ENCODE data around the gene VEGFA. TPM values are rescaled to one million over a fixed set of nuclear protein-coding genes. Genes with fewer than 3 reads are reported as not detected.
A peak's percentile ranks its signal among the peaks of the same experiment; 100 is the strongest.

Gene VEGFA
- total RNA-seq, 8 experiments from 2014 or later, result 19.9 to 266 (median 164) TPM

GRCh38 chr6:43764772-43765171 lies 5.2 kb upstream of the VEGFA start:
- Histone ChIP-seq H3K4me1 (replicated peaks in 1 of 2) (peaks cover 10 to 14% of the 10 kb centered on the region in 2 donors), H3K27ac (no peak overlapping the region), H3K4me3 (no peak overlapping the region)
- 68 to 100% (median 96%) methylated on average over 1 to 4 of the region's 5 CpGs; no CpG with 5 or more reads in 6 of the 10 experiments for WGBS, 10 experiments
- in situ Hi-C loops (cut with MboI; ENCODE audit: low pct_unique_long_range_greater_than_20kb in 2 of 9, low sequenced_read_pairs in 9 of 9, unreplicated experiment in 9 of 9), result loop anchor here in 6 of 9 experiments (10.0 to 25.0 kb wide), 3 partner anchors 298 to 323 kb away; no protein-coding TSS in a partner anchor
- ATAC-seq (replicated peaks in 6 of 8), result no peak

GRCh38 chr6:43765776-43766499 lies 4.1 kb upstream of the VEGFA start:
- no peak for ATAC-seq (replicated peaks in 6 of 8)
- H3K27ac ChIP-seq, result no peak overlapping the region

GRCh38 chr6:43766500-43766853 lies 3.5 kb upstream of the VEGFA start:
- in situ Hi-C loops (cut with MboI; ENCODE audit: low pct_unique_long_range_greater_than_20kb in 2 of 9, low sequenced_read_pairs in 9 of 9, unreplicated experiment in 9 of 9), result loop anchor here in 6 of 9 experiments (10.0 to 25.0 kb wide), 3 partner anchors 296 to 321 kb away; no protein-coding TSS in a partner anchor
- Histone ChIP-seq H3K27ac (no peak overlapping the region), H3K4me3 (no peak overlapping the region), H3K4me1 (replicated peaks in 1 of 2) (peaks cover 10 to 14% of the 10 kb centered on the region in 2 donors)
- ATAC-seq (replicated peaks in 6 of 8), result no peak
- WGBS, 10 experiments, result 20 to 71% (median 60%) methylated on average over 1 of the region's 1 CpG; no CpG with 5 or more reads in 7 of the 10 experiments

More at GRCh38 chr6:43765776-43766499, 4.1 kb upstream of the VEGFA start:
- in situ Hi-C loops (cut with MboI; ENCODE audit: low pct_unique_long_range_greater_than_20kb in 2 of 9, low sequenced_read_pairs in 9 of 9, unreplicated experiment in 9 of 9), result loop anchor here in 6 of 9 experiments (10.0 to 25.0 kb wide), 3 partner anchors 296 to 321 kb away; no protein-coding TSS in a partner anchor
- Histone ChIP-seq H3K4me1 (replicated peaks in 1 of 2) (peaks cover 10 to 14% of the 10 kb centered on the region in 2 donors), H3K4me3 (no peak overlapping the region)

- no peak for ATAC-seq (replicated peaks in 6 of 8)
- peaks cover 10 to 14% of the 10 kb centered on the region in 2 donors for H3K4me1 ChIP-seq (replicated peaks in 1 of 2)
- in situ Hi-C loops (cut with MboI; ENCODE audit: low pct_unique_long_range_greater_than_20kb in 2 of 9, low sequenced_read_pairs in 9 of 9, unreplicated experiment in 9 of 9), result loop anchor here in 6 of 9 experiments (10.0 to 25.0 kb wide), 3 partner anchors 295 to 320 kb away; no protein-coding TSS in a partner anchor
- 21 to 100% (median 83%) methylated on average over 1 to 2 of the region's 10 CpGs; no CpG with 5 or more reads in 6 of the 10 experiments for WGBS, 10 experiments
- no peak overlapping the region for H3K4me3 ChIP-seq
- no peak overlapping the region for H3K27ac ChIP-seq
Observed at GRCh38 chr6:43766964-43767461, 3.0 kb upstream of the VEGFA start.

GRCh38 chr6:43767553-43768505 lies 2.2 kb upstream of the VEGFA start:
- no peak overlapping the region for H3K4me3 ChIP-seq
- 46 to 94% (median 80%) methylated on average over 1 to 5 of the region's 8 CpGs; no CpG with 5 or more reads in 3 of the 10 experiments for WGBS, 10 experiments
- H3K4me1 ChIP-seq (replicated peaks in 1 of 2), result peaks cover 10 to 14% of the 10 kb centered on the region in 2 donors
- in situ Hi-C loops (cut with MboI; ENCODE audit: low pct_unique_long_range_greater_than_20kb in 2 of 9, low sequenced_read_pairs in 9 of 9, unreplicated experiment in 9 of 9), result loop anchor here in 6 of 9 experiments (10.0 to 25.0 kb wide), 3 partner anchors 294 to 319 kb away; no protein-coding TSS in a partner anchor
- no peak overlapping the region for H3K27ac ChIP-seq
- no peak for ATAC-seq (replicated peaks in 6 of 8)

- Histone ChIP-seq H3K4me1 (replicated peaks in 1 of 2) (peaks cover 10 to 17% of the 10 kb centered on the region in 2 donors), H3K27ac (no peak overlapping the region), H3K4me3 (no peak overlapping the region)
- ATAC-seq (replicated peaks in 6 of 8), result no peak
- no CpG with 5 or more reads among the region's 1 CpG for WGBS, 10 experiments
- in situ Hi-C loops (cut with MboI; ENCODE audit: low pct_unique_long_range_greater_than_20kb in 2 of 9, low sequenced_read_pairs in 9 of 9, unreplicated experiment in 9 of 9), result loop anchor here in 6 of 9 experiments (10.0 to 25.0 kb wide), 3 partner anchors 294 to 319 kb away; no protein-coding TSS in a partner anchor
Observed at GRCh38 chr6:43768506-43768860, 1.5 kb upstream of the VEGFA start.

- H3K4me3 ChIP-seq, result peak overlapping the region in 4 of 5 donors; percentile 64 to 97 (median 92)
- 0 to 80% methylated on average over 1 of the region's 8 CpGs; no CpG with 5 or more reads in 8 of the 10 experiments for WGBS, 10 experiments
- no peak for ATAC-seq (replicated peaks in 6 of 8)
- in situ Hi-C loops (cut with MboI; ENCODE audit: low pct_unique_long_range_greater_than_20kb in 2 of 9, low sequenced_read_pairs in 9 of 9, unreplicated experiment in 9 of 9), result loop anchor here in 6 of 9 experiments (10.0 to 25.0 kb wide), 3 partner anchors 293 to 318 kb away; no protein-coding TSS in a partner anchor
- peaks cover 10 to 23% of the 10 kb centered on the region in 2 donors for H3K4me1 ChIP-seq (replicated peaks in 1 of 2)
- H3K27ac ChIP-seq, result peak overlapping the region in 1 of 2 donors; percentile 97
Observed at GRCh38 chr6:43768983-43769525, 957 bp upstream of the VEGFA start.

- peaks cover 17 to 37% of the 10 kb centered on the region in 2 donors for H3K4me1 ChIP-seq (replicated peaks in 1 of 2)
- ATAC-seq (replicated peaks in 6 of 8), result peak in 4 of 8 experiments; percentile 0 to 30 (median 23)
- peak overlapping the region; percentile 97 to 99 for H3K27ac ChIP-seq
- H3K4me3 ChIP-seq, result peak overlapping the region; percentile 56 to 97 (median 91)
- 0 to 8% (median 1%) methylated on average over 1 to 11 of the region's 84 CpGs; no CpG with 5 or more reads in 2 of the 10 experiments for WGBS, 10 experiments
- in situ Hi-C loops (cut with MboI; ENCODE audit: low pct_unique_long_range_greater_than_20kb in 2 of 9, low sequenced_read_pairs in 9 of 9, unreplicated experiment in 9 of 9), result loop anchor here in 7 of 9 experiments (10.0 to 25.0 kb wide), 4 partner anchors 292 to 317 kb away; no protein-coding TSS in a partner anchor
Observed at GRCh38 chr6:43770372-43771209, 580 bp downstream of the VEGFA start.

GRCh38 chr6:43771210-43771857 lies 1.3 kb downstream of the VEGFA start:
- peak; percentile 6 to 40 (median 20) for ATAC-seq (replicated peaks in 6 of 8)
- peaks cover 19 to 38% of the 10 kb centered on the region in 2 donors for H3K4me1 ChIP-seq (replicated peaks in 1 of 2)
- whole genome bisulfite sequencing, 10 experiments, result 1% methylated on average over 22 of the region's 66 CpGs; no CpG with 5 or more reads in 9 of the 10 experiments
- in situ Hi-C loops (cut with MboI; ENCODE audit: low pct_unique_long_range_greater_than_20kb in 2 of 9, low sequenced_read_pairs in 9 of 9, unreplicated experiment in 9 of 9), result loop anchor here in 7 of 9 experiments (10.0 to 25.0 kb wide), 4 partner anchors 291 to 316 kb away; no protein-coding TSS in a partner anchor
- peak overlapping the region; percentile 56 to 97 (median 91) for H3K4me3 ChIP-seq
- peak overlapping the region; percentile 97 to 99 for H3K27ac ChIP-seq

- peaks cover 14 to 35% of the 10 kb centered on the region in 2 donors for H3K4me1 ChIP-seq (replicated peaks in 1 of 2)
- peak overlapping the region; percentile 97 to 99 for H3K27ac ChIP-seq
- in situ Hi-C loops (cut with MboI; ENCODE audit: low pct_unique_long_range_greater_than_20kb in 2 of 9, low sequenced_read_pairs in 9 of 9, unreplicated experiment in 9 of 9), result loop anchor here in 7 of 9 experiments (10.0 to 25.0 kb wide), 4 partner anchors 290 to 315 kb away; no protein-coding TSS in a partner anchor
- H3K4me3 ChIP-seq, result peak overlapping the region; percentile 56 to 97 (median 91)
- WGBS, 10 experiments, result 0% methylated on average over 1 to 3 of the region's 48 CpGs; no CpG with 5 or more reads in 7 of the 10 experiments
- peak; percentile 12 to 45 (median 36) for ATAC-seq (replicated peaks in 6 of 8)
Observed at GRCh38 chr6:43771858-43772680, 2.1 kb downstream of the VEGFA start.

Data from motor neuron (in vitro differentiated cells).